Mucosa of stomach (tissue), 1 donor: ENCODE results near the gene BRSK2.
"Not testable (repeated sequence)": the region's sequence is repeated elsewhere in the genome, so short reads cannot be mapped to it uniquely, and the experiment has no call there.

Experiments
- H3K27me3 ChIP-seq: one replicate; pipeline ENCODE4 v1.7.0; 2013; ENCODE audit warnings: mild to moderate bottlenecking, low read length; ENCODE audit not compliant: control insufficient read depth, insufficient read depth
- H3K36me3 ChIP-seq: one replicate; pipeline ENCODE4 v1.7.0; 2013; ENCODE audit warnings: low read length; ENCODE audit not compliant: control insufficient read depth, insufficient read depth
- H3K4me1 ChIP-seq: one replicate; pipeline ENCODE4 v1.7.0; 2013; ENCODE audit warnings: mild to moderate bottlenecking, low read length; ENCODE audit not compliant: control insufficient read depth, insufficient read depth
- H3K4me3 ChIP-seq: one replicate; pipeline ENCODE4 v1.7.0; 2013; ENCODE audit warnings: low read length
- H3K9ac ChIP-seq: one replicate; pipeline ENCODE4 v1.7.0; 2013; ENCODE audit warnings: mild to moderate bottlenecking, low read length, moderate library complexity
- H3K9me3 ChIP-seq: one replicate; pipeline ENCODE4 v1.7.0; 2013; ENCODE audit warnings: mild to moderate bottlenecking, low read length, moderate library complexity; ENCODE audit not compliant: control insufficient read depth
- donor health status: Pancreatic carcinoma.

Gene BRSK2

GRCh38 chr11:1504138-1504537 is 114.4 kb downstream of the BRSK2 start:
- H3K4me3 ChIP-seq = no peak overlapping the region
- H3K27me3 ChIP-seq = no peaks in the 10 kb centered on the region
- H3K9me3 ChIP-seq = no peaks in the 10 kb centered on the region
- peaks cover 20% of the 10 kb centered on the region for H3K4me1 ChIP-seq
- peaks cover 3% of the 10 kb centered on the region for H3K36me3 ChIP-seq
- H3K9ac ChIP-seq = no peak overlapping the region

- Histone ChIP-seq H3K4me1 (peaks cover 20% of the 10 kb centered on the region), H3K36me3 (peaks cover 1% of the 10 kb centered on the region), H3K27me3 (no peaks in the 10 kb centered on the region), H3K9me3 (no peaks in the 10 kb centered on the region), H3K9ac (no peak overlapping the region), H3K4me3 (no peak overlapping the region)
Measured at GRCh38 chr11:1504581-1505290, 115.0 kb downstream of the BRSK2 start.

- Histone ChIP-seq H3K9me3 (no peaks in the 10 kb centered on the region), H3K4me1 (peaks cover 20% of the 10 kb centered on the region), H3K27me3 (no peaks in the 10 kb centered on the region), H3K4me3 (no peak overlapping the region), H3K36me3 (no peaks in the 10 kb centered on the region), H3K9ac (no peak overlapping the region)
Measured at GRCh38 chr11:1505480-1505879, 115.7 kb downstream of the BRSK2 start.

- no peaks in the 10 kb centered on the region for H3K36me3 ChIP-seq
- no peaks in the 10 kb centered on the region for H3K27me3 ChIP-seq
- H3K9me3 ChIP-seq = no peaks in the 10 kb centered on the region
- H3K4me1 ChIP-seq = peaks cover 20% of the 10 kb centered on the region
- no peak overlapping the region for H3K9ac ChIP-seq
- no peak overlapping the region for H3K4me3 ChIP-seq
Measured at GRCh38 chr11:1506981-1507380, 117.2 kb downstream of the BRSK2 start.

GRCh38 chr11:1507381-1508140 is 117.8 kb downstream of the BRSK2 start:
- Histone ChIP-seq H3K9ac (no peak overlapping the region), H3K9me3 (no peaks in the 10 kb centered on the region), H3K4me3 (no peak overlapping the region), H3K27me3 (no peaks in the 10 kb centered on the region), H3K4me1 (peaks cover 17% of the 10 kb centered on the region), H3K36me3 (no peaks in the 10 kb centered on the region)

GRCh38 chr11:1508491-1508891 is 118.8 kb downstream of the BRSK2 start:
- Histone ChIP-seq H3K27me3 (no peaks in the 10 kb centered on the region), H3K9ac (no peak overlapping the region), H3K4me3 (no peak overlapping the region), H3K9me3 (no peaks in the 10 kb centered on the region), H3K4me1 (peaks cover 7% of the 10 kb centered on the region), H3K36me3 (no peaks in the 10 kb centered on the region)

GRCh38 chr11:1508986-1509385 is 119.3 kb downstream of the BRSK2 start:
- H3K27me3 ChIP-seq = no peaks in the 10 kb centered on the region
- no peak overlapping the region for H3K9ac ChIP-seq
- H3K4me1 ChIP-seq = peaks cover 2% of the 10 kb centered on the region
- H3K9me3 ChIP-seq = no peaks in the 10 kb centered on the region
- no peaks in the 10 kb centered on the region for H3K36me3 ChIP-seq
- H3K4me3 ChIP-seq = no peak overlapping the region

GRCh38 chr11:1509626-1510255 is 120.0 kb downstream of the BRSK2 start:
- Histone ChIP-seq H3K4me1 (peaks cover 3% of the 10 kb centered on the region), H3K4me3 (no peak overlapping the region), H3K27me3 (no peaks in the 10 kb centered on the region), H3K9ac (no peak overlapping the region), H3K36me3 (no peaks in the 10 kb centered on the region), H3K9me3 (no peaks in the 10 kb centered on the region)

GRCh38 chr11:1510351-1510750 is 120.6 kb downstream of the BRSK2 start:
- not testable (repeated sequence) for H3K4me3 ChIP-seq, H3K27me3 ChIP-seq

GRCh38 chr11:1510928-1511327 is 121.2 kb downstream of the BRSK2 start:
- Histone ChIP-seq H3K36me3 (no peaks in the 10 kb centered on the region), H3K4me1 (peaks cover 14% of the 10 kb centered on the region), H3K9me3 (no peaks in the 10 kb centered on the region), H3K9ac (no peak overlapping the region), H3K27me3 (no peaks in the 10 kb centered on the region), H3K4me3 (no peak overlapping the region)

More at GRCh38 chr11:1510351-1510750, 120.6 kb downstream of the BRSK2 start:
- H3K9me3 ChIP-seq, H3K4me1 ChIP-seq, H3K9ac ChIP-seq, H3K36me3 ChIP-seq: not testable (repeated sequence)

GRCh38 chr11:1511937-1512496 is 122.3 kb downstream of the BRSK2 start:
- H3K36me3 ChIP-seq = no peaks in the 10 kb centered on the region
- peaks cover 14% of the 10 kb centered on the region for H3K4me1 ChIP-seq
- no peaks in the 10 kb centered on the region for H3K9me3 ChIP-seq
- no peak overlapping the region for H3K4me3 ChIP-seq
- no peaks in the 10 kb centered on the region for H3K27me3 ChIP-seq
- H3K9ac ChIP-seq = no peak overlapping the region
